CD4-positive, alpha-beta T cell treated with Interferon gamma for 1 hour (primary cell): ENCODE measurements around the gene FKBP5.

ENCODE experiments used
- DNase-seq: peaks from one replicate; pipeline ENCODE4 v3.0.0-alpha.2; 2020

The FKBP5 gene

GRCh38 chr6:35534407-35535170 is 154.1 kb downstream of the FKBP5 start:
- no peak for DNase-seq

GRCh38 chr6:35533981-35534380 is 154.7 kb downstream of the FKBP5 start:
- DNase-seq, result no peak

- no peak for DNase-seq
Measured at GRCh38 chr6:35532126-35532525, 156.6 kb downstream of the FKBP5 start.

GRCh38 chr6:35524380-35525020 is 164.2 kb downstream of the FKBP5 start:
- no peak for DNase-seq
